Posterior cingulate gyrus (tissue), 11 donors: ENCODE measurements around the gene STK17B.
"Not testable (repeated sequence)": the region's sequence is repeated elsewhere in the genome, so short reads cannot be mapped to it uniquely, and the experiment has no call there.

Experiments
- DNase-seq, 10 donors: peaks; one replicate each; pipeline versions ENCODE4 v3.0.0 to v3.0.0-alpha.2; 2020 to 2021; ENCODE audit warnings: mixed read lengths in 3 of 10
- intact Hi-C: fragments of 100-400 bp; cut with DNase I; formaldehyde crosslinking; loops from one replicate; pipeline ENCODE4 v1.15.1; 2023

Gene STK17B

GRCh38 chr2:196123679-196124373, 47.6 kb downstream of the STK17B start:
- no peak for DNase-seq
- intact Hi-C loops, result no loop called here

GRCh38 chr2:196119926-196120325, 51.5 kb downstream of the STK17B start:
- no peak for DNase-seq
- intact Hi-C loops, result no loop called here

GRCh38 chr2:196117214-196117705, 54.1 kb downstream of the STK17B start:
- no peak for DNase-seq

GRCh38 chr2:196113061-196113974, 58.1 kb downstream of the STK17B start:
- intact Hi-C loops, result no loop called here
- peak in 2 of 10 donors; percentile 20 to 23 for DNase-seq

More at GRCh38 chr2:196117214-196117705, 54.1 kb downstream of the STK17B start:
- intact Hi-C loops, result no loop called here

GRCh38 chr2:196112418-196113034, 58.9 kb downstream of the STK17B start:
- intact Hi-C loops, result no loop called here
- DNase-seq, result no peak

GRCh38 chr2:196108604-196109003, 62.8 kb downstream of the STK17B start:
- intact Hi-C loops, result no loop called here
- no peak for DNase-seq

- DNase-seq, result no peak
- intact Hi-C loops, result no loop called here
These were observed 65.4 kb downstream of the STK17B start for GRCh38 chr2:196105951-196106350.

GRCh38 chr2:196104066-196104465, 67.3 kb downstream of the STK17B start:
- intact Hi-C loops, result no loop called here
- DNase-seq, result no peak

- no peak for DNase-seq
- intact Hi-C loops, result no loop called here
These were observed 67.8 kb downstream of the STK17B start for GRCh38 chr2:196103626-196104025.

GRCh38 chr2:196101325-196101991, 69.9 kb downstream of the STK17B start:
- intact Hi-C loops, result no loop called here
- no peak for DNase-seq

- DNase-seq, result no peak
These were observed 71.5 kb downstream of the STK17B start for GRCh38 chr2:196099916-196100315.

GRCh38 chr2:196097864-196098660, 73.3 kb downstream of the STK17B start:
- intact Hi-C loops, result no loop called here
- no peak for DNase-seq

More at GRCh38 chr2:196099916-196100315, 71.5 kb downstream of the STK17B start:
- intact Hi-C loops, result no loop called here

- no peak for DNase-seq
- intact Hi-C loops, result no loop called here
These were observed 74.2 kb downstream of the STK17B start for GRCh38 chr2:196096982-196097745.

GRCh38 chr2:196096264-196096663, 75.1 kb downstream of the STK17B start:
- intact Hi-C loops, result no loop called here
- no peak for DNase-seq

- intact Hi-C loops, DNase-seq: not testable (repeated sequence)
These were observed 81.9 kb downstream of the STK17B start for GRCh38 chr2:196089448-196089847.

GRCh38 chr2:196088203-196088602, 83.2 kb downstream of the STK17B start:
- intact Hi-C loops, result no loop called here
- DNase-seq, result no peak

- DNase-seq, result no peak
- intact Hi-C loops, result no loop called here
These were observed 84.6 kb downstream of the STK17B start for GRCh38 chr2:196086517-196087368.

- peak in 1 of 10 donors; percentile 76 for DNase-seq
- intact Hi-C loops, result no loop called here
These were observed 87.8 kb downstream of the STK17B start for GRCh38 chr2:196083601-196084000.
